GM10248 (cell line): ENCODE data around the gene C6orf118.

Source experiments
- CTCF ChIA-PET: fragments of 300-600 bp; sonication (Branson Sonifier 250); formaldehyde crosslinking; extraction: SDS; loops from one replicate; lab custom pipeline; 2021; ENCODE audit warnings: antibody characterized with exemption; lab: Yijun Ruan, JAX
- POLR2A ChIA-PET: fragments of 350-650 bp; sonication (Branson Sonifier 250); formaldehyde crosslinking; extraction: SDS; loops from one replicate; lab custom pipeline; 2020; ENCODE audit warnings: antibody characterized with exemption; lab: Yijun Ruan, JAX
- DNase-seq: peaks from one replicate; pipeline ENCODE4 v3.0.0; 2012; ENCODE audit errors: extremely low spot score
- TF ChIP-seq, protein P1 (sequence below): IDR thresholded peaks from 2 replicates; pipeline ENCODE4 v1.5.1; 2012; ENCODE audit warnings: mild to moderate bottlenecking, low read depth; ENCODE audit errors: extremely low read depth, missing control alignments, control extremely low read depth

Gene C6orf118

DNA sequence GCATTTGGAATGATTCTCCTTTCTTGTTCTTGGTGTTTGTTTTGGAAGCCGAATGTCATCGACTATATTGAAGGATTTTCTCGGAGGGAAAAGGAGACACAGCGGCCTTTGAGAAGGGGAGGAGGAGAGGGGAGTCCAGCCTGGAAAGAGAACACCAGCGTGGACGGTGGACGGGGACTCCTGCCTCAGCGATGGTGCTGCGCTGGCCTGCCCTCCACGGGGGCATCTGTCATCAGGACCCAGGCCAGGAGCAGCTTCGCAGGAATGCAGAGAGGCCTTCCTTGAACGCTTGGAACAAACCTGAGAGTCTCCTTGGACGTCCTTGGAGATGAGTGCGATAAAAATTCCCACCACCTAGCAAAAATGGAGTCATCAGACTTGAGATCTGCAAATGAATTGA lies 8.3 kb upstream of the C6orf118 start:
- no peak for DNase-seq
- ChIA-PET CTCF (no interaction called here), POLR2A (no interaction called here)
- TF ChIP-seq, protein P1, sequence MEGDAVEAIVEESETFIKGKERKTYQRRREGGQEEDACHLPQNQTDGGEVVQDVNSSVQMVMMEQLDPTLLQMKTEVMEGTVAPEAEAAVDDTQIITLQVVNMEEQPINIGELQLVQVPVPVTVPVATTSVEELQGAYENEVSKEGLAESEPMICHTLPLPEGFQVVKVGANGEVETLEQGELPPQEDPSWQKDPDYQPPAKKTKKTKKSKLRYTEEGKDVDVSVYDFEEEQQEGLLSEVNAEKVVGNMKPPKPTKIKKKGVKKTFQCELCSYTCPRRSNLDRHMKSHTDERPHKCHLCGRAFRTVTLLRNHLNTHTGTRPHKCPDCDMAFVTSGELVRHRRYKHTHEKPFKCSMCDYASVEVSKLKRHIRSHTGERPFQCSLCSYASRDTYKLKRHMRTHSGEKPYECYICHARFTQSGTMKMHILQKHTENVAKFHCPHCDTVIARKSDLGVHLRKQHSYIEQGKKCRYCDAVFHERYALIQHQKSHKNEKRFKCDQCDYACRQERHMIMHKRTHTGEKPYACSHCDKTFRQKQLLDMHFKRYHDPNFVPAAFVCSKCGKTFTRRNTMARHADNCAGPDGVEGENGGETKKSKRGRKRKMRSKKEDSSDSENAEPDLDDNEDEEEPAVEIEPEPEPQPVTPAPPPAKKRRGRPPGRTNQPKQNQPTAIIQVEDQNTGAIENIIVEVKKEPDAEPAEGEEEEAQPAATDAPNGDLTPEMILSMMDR: no peak

DNA sequence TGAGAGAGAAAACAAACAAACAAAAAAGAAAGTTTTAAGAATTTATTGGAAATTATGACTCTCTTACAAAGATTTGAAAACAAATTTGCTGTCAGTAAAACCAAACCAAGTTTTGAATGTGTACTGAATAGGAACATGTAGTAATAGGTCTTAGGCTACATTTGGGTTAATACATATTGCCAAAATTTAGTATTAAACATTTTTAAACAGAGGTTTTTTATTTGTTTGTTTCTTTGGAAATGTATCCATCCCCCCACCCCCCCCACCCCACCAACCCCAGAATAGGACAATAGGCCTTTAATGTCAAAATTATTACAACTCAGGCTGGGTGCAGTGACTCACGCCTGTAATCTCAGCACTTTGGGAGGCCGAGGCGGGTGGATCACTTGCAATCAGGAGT lies 2.5 kb downstream of the C6orf118 start:
- no peak for DNase-seq
- TF ChIP-seq, protein P1: no peak
- CTCF ChIA-PET: no interaction called here
- POLR2A ChIA-PET: no interaction called here

DNA sequence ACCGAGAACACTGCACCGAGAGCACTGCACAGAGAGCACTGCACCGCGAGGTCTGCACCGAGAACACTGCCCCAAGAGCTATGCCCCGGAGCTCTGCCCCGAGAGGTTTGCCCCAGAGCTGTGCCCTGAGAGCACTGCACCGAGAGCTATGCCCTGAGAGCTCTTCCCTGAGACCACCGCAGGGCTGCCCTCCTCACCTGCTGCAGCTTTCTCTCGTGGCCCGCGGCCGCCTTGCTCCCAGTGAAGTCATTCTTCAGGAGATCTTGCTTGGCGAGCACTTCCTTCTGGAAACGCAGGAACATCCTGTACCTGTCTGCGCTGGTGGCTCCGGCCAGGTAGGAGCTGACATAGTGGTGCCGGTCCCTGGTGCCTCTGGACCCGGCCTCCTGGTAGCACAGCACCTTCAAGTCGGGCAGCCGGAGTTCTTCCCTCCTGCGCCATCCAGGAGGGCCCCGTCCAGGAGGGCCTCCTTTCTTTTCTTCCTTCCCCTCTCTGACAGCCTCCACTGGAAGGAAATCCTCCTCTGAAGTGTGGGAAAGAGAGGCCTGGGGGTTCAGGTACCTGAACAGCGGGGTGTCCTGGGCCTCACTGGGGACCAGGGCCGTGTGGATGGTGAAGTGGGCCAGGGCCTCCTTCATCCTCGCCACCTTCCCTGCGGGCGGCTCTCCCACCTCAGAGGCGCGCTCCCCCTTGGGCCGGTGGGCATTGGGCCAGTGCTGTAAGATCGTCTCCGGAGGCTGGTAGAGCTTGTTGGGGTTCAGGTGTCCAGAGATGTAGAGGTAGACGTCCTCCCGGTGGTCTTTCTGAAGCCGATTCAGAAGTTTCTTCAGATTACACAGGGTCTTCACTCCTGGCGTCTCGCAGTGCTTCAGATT lies 7.8 kb downstream of the C6orf118 start:
- TF ChIP-seq, protein P1: no peak
- CTCF ChIA-PET: no interaction called here
- POLR2A ChIA-PET: no interaction called here
- DNase-seq: no peak

GRCh38 chr6:165300422-165300936 lies 8.9 kb downstream of the C6orf118 start:
- TF ChIP-seq, protein P1: no peak
- CTCF ChIA-PET: no interaction called here
- POLR2A ChIA-PET: no interaction called here
- DNase-seq: no peak

DNA sequence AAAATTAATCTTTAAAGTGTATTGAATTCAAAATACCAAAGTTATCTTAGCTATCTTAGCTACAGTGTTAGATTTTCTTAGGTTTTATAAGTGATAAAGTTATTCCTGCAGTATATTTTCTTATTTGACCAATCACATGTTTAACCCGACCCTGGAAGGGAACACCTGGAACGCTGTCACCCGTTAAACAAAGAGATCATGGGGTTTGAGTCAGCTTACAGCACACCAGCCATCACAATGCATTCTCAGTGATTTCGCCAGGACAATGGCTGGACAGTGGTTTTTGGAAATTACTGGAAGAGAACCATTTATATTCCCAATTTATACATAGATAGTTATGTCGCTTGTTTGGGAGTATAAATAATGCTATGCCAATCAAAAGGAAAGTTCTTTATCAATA lies 10.5 kb downstream of the C6orf118 start:
- CTCF ChIA-PET: no interaction called here
- TF ChIP-seq, protein P1: no peak
- no peak for DNase-seq
- POLR2A ChIA-PET: no interaction called here

DNA sequence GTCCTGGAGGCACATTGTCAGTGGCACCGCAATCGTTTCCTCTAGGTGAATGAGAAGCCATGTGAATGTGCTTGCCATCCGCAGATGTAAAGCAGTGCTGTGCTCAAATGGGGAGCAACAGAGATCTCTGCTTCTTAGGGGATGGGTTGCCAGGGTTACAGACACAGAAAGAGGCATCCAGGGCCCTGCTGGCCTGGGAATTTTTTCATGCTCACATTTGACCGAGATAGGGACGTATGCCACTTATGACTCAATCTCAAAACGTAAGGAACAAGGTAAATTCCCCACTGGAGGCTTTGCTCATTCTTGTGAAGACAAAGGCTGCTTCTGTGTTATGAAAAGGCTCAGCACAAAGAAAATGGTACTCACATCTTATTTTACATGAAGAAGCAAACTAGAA lies 11.0 kb downstream of the C6orf118 start:
- TF ChIP-seq, protein P1: no peak
- no peak for DNase-seq
- ChIA-PET POLR2A (no interaction called here), CTCF (no interaction called here)
